ENCODE data around the gene SELENOO.

SELENOO gene

GRCh38 chr22:50174382-50175190 is 26.2 kb upstream of the SELENOO start:
- H3K27me3 ChIP-seq (ENCODE audit: control insufficient read depth, low read length): no peaks in the 10 kb centered on the region
- H3K36me3 ChIP-seq (ENCODE audit: control insufficient read depth, low read length): no peaks in the 10 kb centered on the region
- H3K4me1 ChIP-seq (ENCODE audit: control insufficient read depth, low read length): peaks cover 16% of the 10 kb centered on the region
- H3K4me3 ChIP-seq (ENCODE audit: low read length): no peak overlapping the region
- H3K79me2 ChIP-seq (ENCODE audit: control insufficient read depth, low read length): no peaks in the 10 kb centered on the region
- no peaks in the 10 kb centered on the region for H4K20me1 ChIP-seq (ENCODE audit: control insufficient read depth, insufficient read depth, low read depth, low read length)
- TF ChIP-seq EZH2phosphoT487 (IDR thresholded peaks at IDR 0.05; ENCODE audit: borderline replicate concordance, low read length): no peak
- TF ChIP-seq CTCF (IDR thresholded peaks at IDR 0.05; ENCODE audit: low read depth, low read length, poor library complexity, severe bottlenecking): no peak
- H3F3A ChIP-seq (ENCODE audit: control insufficient read depth, insufficient read depth): peaks cover 3% of the 10 kb centered on the region; the same call in 1 of the 2 replicates
- no peak overlapping the region for H3K4me2 ChIP-seq (ENCODE audit: low read length)
- no peaks in the 10 kb centered on the region for H3K9me2 ChIP-seq (replicated peaks; ENCODE audit: control insufficient read depth, low read length)
- H3K9me3 ChIP-seq (ENCODE audit: control insufficient read depth, insufficient read depth, low read length): no peaks in the 10 kb centered on the region
- H3K27ac ChIP-seq (ENCODE audit: low read depth, low read length): no peak overlapping the region

- peaks cover 21% of the 10 kb centered on the region for H3K4me1 ChIP-seq (ENCODE audit: control insufficient read depth, low read length)
- peaks cover 3% of the 10 kb centered on the region; the same call in 1 of the 2 replicates for H3F3A ChIP-seq (ENCODE audit: control insufficient read depth, insufficient read depth)
- no peaks in the 10 kb centered on the region for H3K36me3 ChIP-seq (ENCODE audit: control insufficient read depth, low read length)
- H3K9me3 ChIP-seq (ENCODE audit: control insufficient read depth, insufficient read depth, low read length): no peaks in the 10 kb centered on the region
- H3K27ac ChIP-seq (ENCODE audit: low read depth, low read length): no peak overlapping the region
- H3K27me3 ChIP-seq (ENCODE audit: control insufficient read depth, low read length): no peaks in the 10 kb centered on the region
- TF ChIP-seq EZH2phosphoT487 (IDR thresholded peaks at IDR 0.05; ENCODE audit: borderline replicate concordance, low read length): no peak
- TF ChIP-seq CTCF (IDR thresholded peaks at IDR 0.05; ENCODE audit: low read depth, low read length, poor library complexity, severe bottlenecking): no peak
- H3K9me2 ChIP-seq (replicated peaks; ENCODE audit: control insufficient read depth, low read length): no peaks in the 10 kb centered on the region
- H3K4me3 ChIP-seq (ENCODE audit: low read length): no peak overlapping the region
- no peaks in the 10 kb centered on the region for H4K20me1 ChIP-seq (ENCODE audit: control insufficient read depth, insufficient read depth, low read depth, low read length)
- H3K4me2 ChIP-seq (ENCODE audit: low read length): no peak overlapping the region
- H3K79me2 ChIP-seq (ENCODE audit: control insufficient read depth, low read length): no peaks in the 10 kb centered on the region
Measured at GRCh38 chr22:50175191-50175461, 25.7 kb upstream of the SELENOO start.

GRCh38 chr22:50175921-50176849 is 24.6 kb upstream of the SELENOO start:
- Histone ChIP-seq H4K20me1 (ENCODE audit: control insufficient read depth, insufficient read depth, low read depth, low read length) (no peaks in the 10 kb centered on the region), H3K36me3 (ENCODE audit: control insufficient read depth, low read length) (no peaks in the 10 kb centered on the region), H3F3A (ENCODE audit: control insufficient read depth, insufficient read depth) (peaks cover 3% of the 10 kb centered on the region; the same call in 1 of the 2 replicates), H3K4me3 (ENCODE audit: low read length) (no peak overlapping the region), H3K79me2 (ENCODE audit: control insufficient read depth, low read length) (no peaks in the 10 kb centered on the region), H3K27ac (ENCODE audit: low read depth, low read length) (no peak overlapping the region), H3K27me3 (ENCODE audit: control insufficient read depth, low read length) (no peaks in the 10 kb centered on the region), H3K4me1 (ENCODE audit: control insufficient read depth, low read length) (peaks cover 23% of the 10 kb centered on the region), H3K4me2 (ENCODE audit: low read length) (no peak overlapping the region), H3K9me3 (ENCODE audit: control insufficient read depth, insufficient read depth, low read length) (no peaks in the 10 kb centered on the region), H3K9me2 (replicated peaks; ENCODE audit: control insufficient read depth, low read length) (no peaks in the 10 kb centered on the region)
- TF ChIP-seq CTCF (IDR thresholded peaks at IDR 0.05; ENCODE audit: low read depth, low read length, poor library complexity, severe bottlenecking) (no peak), EZH2phosphoT487 (IDR thresholded peaks at IDR 0.05; ENCODE audit: borderline replicate concordance, low read length) (no peak)
